HL-60 (cell line): ENCODE data around the gene SOX8.
"Not testable (repeated sequence)": the region's sequence is repeated elsewhere in the genome, so short reads cannot be mapped to it uniquely, and the experiment has no call there.

Source experiments
- CTCF ChIP-seq: IDR thresholded peaks from one replicate; pipeline ENCODE4 v1.5.1; 2011; ENCODE audit warnings: low read length, control low read depth, inconsistent platforms; ENCODE audit not compliant: insufficient read depth
- GABPA ChIP-seq: IDR thresholded peaks from 2 replicates; pipeline ENCODE4 v1.6.1; 2012; ENCODE audit warnings: low read depth
- POLR2AphosphoS5 ChIP-seq: IDR thresholded peaks from 2 replicates; pipeline ENCODE4 v1.6.1; 2012; ENCODE audit warnings: low read depth
- SPI1 ChIP-seq: IDR thresholded peaks from 2 replicates; pipeline ENCODE4 v1.6.1; 2012; ENCODE audit warnings: low read depth, mild to moderate bottlenecking, borderline replicate concordance
- TF ChIP-seq, protein P1 (sequence below): IDR thresholded peaks from 2 replicates; pipeline ENCODE4 v1.6.1; 2012; ENCODE audit warnings: low read depth; ENCODE audit not compliant: insufficient replicate concordance

- TF ChIP-seq CTCF, SPI1, GABPA, POLR2AphosphoS5: not testable (repeated sequence)
- TF ChIP-seq, protein P1, sequence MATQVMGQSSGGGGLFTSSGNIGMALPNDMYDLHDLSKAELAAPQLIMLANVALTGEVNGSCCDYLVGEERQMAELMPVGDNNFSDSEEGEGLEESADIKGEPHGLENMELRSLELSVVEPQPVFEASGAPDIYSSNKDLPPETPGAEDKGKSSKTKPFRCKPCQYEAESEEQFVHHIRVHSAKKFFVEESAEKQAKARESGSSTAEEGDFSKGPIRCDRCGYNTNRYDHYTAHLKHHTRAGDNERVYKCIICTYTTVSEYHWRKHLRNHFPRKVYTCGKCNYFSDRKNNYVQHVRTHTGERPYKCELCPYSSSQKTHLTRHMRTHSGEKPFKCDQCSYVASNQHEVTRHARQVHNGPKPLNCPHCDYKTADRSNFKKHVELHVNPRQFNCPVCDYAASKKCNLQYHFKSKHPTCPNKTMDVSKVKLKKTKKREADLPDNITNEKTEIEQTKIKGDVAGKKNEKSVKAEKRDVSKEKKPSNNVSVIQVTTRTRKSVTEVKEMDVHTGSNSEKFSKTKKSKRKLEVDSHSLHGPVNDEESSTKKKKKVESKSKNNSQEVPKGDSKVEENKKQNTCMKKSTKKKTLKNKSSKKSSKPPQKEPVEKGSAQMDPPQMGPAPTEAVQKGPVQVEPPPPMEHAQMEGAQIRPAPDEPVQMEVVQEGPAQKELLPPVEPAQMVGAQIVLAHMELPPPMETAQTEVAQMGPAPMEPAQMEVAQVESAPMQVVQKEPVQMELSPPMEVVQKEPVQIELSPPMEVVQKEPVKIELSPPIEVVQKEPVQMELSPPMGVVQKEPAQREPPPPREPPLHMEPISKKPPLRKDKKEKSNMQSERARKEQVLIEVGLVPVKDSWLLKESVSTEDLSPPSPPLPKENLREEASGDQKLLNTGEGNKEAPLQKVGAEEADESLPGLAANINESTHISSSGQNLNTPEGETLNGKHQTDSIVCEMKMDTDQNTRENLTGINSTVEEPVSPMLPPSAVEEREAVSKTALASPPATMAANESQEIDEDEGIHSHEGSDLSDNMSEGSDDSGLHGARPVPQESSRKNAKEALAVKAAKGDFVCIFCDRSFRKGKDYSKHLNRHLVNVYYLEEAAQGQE = not testable (repeated sequence)
Observed at GRCh38 chr16:955766-956165, 25.8 kb upstream of the SOX8 start.
